Measurements from ENCODE around the gene PLAU.
"Not testable (repeated sequence)": the region's sequence is repeated elsewhere in the genome, so short reads cannot be mapped to it uniquely, and the experiment has no call there.

The PLAU gene

DNA sequence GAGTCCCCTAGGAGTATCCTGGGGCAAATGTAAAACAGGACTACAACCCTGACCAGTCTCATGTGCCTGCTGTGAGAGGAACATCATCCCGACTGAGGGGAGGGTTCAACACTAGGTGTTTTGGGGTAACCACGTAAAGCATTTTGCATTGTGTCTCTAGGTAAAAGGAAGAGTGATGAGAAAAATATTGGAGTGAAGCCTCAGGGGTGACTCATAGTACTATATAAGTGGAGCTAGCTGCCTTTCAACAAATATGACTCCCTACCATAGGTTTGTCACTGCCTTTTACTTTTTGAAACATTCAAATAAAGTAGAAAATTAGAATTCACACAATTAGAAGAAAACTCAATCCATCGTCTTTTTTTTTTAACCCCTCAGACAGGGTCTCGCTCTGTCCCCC, 34.0 kb upstream of the PLAU start:
- DNase-seq (ENCODE audit: low read depth in 2 of 2): no peak

DNA sequence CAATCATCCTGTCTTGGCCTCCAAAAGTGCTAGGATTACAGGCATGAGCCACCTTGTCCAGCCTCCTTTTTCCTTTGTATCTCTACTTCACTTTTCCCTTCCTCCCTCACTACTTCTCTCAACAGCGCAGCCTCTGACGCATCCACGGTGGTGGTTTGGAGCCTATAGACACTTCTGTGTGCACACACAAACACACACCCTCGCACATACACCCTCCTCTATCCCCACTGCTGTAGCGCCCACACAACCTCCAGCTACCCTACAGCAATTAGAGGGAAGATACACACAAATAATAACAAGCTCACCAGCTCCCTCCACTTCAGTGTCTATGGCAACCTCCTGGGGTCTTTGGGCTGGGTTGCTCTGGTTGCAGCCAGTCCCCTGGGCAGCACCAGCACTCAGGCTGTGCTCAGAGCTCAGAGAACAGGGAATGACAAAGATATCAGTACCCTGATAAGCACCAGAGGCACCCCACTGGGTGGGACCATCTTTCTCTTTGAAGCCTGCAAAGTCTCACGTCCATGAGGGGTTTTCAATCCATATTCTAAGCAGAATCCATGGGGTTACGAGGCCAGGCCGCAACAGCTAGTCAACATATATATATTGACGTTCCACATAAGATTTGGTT, 33.3 kb upstream of the PLAU start:
- no peak for DNase-seq (ENCODE audit: low read depth in 2 of 2)

DNA sequence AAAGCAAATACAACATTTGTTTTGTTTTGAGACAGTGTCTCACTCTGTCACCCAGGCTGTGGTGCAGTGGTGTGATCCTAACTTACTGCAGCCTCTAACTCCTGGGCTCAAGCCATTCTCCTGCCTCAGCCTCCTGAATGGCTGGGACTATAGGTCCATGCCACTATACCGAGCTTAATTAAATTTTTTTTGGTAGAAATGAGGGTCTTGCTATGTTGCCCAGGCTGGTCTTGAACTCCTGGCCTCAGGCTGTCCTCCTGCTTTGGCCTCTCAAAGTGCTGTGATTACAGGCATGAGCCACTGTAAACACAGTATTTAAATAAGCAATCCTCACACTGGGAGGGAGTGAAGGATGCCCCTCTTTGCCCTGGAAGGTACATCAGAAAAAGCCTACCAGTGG, 32.6 kb upstream of the PLAU start:
- DNase-seq (ENCODE audit: low read depth in 2 of 2): no peak

DNA sequence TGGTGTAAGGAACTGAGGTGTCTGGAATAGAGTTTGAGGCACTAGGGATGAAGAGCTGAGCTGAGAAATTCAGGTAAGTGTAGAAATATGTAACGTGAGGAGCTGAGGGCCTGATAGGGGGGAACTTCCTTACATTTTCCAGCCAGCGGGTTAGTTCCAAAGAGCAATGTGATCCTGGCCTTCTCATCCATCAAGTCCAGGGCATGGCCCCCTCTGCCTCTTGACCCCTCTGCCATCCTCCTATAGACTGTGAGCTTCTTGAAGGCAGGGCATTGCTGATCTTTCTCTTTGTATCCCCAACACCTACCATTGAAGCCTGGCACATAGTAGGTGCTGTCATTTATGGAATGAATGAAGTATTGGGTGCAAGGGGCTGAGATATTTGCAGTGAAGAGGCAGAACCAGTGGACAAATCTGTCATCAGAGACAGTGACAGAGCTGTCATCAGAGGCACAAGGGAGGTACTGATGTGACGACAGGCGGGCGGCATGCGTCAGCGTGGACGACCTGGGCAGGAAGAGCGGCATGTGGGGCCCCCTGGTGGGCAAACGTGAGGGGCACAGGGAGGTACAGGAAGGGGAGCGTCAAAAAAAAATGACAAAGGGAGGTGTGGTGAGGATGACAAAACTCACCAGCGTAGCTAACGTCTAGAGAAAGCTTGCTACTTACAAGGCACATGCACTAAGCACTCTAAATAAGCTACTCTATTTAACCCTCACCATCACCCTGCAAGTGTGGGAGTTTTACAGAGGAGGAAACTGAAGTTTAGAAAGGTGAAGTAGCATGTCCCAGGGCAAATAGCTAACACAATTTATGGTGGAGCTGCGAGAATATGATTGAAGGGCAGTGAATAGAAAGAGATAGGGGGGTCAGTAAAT, 31.4 kb upstream of the PLAU start:
- peak; percentile 86 to 89 for DNase-seq (ENCODE audit: low read depth in 2 of 2)

DNA sequence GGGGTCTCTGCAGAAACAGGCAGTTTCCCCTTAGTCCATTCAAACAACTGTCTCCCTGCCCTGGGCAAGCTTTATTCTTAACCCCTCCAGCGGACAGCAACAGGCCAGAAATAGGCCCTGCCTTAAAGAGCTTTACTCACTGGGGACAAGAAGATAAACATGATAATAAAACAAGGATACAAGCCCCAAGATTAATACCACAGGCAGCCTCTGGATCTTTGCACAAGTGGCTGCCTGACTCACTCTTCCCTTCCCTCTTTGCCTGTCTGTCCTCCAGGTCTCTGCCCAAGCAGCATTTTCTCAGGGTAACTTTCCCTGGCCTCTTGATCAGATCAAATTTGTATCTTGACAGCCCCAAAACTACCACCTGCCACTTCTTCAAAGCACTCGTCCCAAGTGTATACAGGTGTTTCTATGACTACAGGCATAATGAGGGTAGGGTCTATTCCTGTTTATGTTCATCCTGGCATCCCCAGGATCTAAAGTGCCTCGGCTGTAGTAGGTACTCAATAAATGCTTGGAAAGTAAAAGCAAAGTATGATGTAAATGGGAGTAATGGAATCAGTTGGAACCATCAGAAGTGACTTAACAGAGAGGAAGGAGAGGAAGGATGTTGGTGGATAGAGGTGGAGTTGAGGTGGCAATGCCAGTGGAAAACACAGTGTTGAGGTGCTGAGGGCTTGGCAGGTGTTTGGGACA, 29.6 kb upstream of the PLAU start:
- no peak for DNase-seq (ENCODE audit: low read depth in 2 of 2)

DNA sequence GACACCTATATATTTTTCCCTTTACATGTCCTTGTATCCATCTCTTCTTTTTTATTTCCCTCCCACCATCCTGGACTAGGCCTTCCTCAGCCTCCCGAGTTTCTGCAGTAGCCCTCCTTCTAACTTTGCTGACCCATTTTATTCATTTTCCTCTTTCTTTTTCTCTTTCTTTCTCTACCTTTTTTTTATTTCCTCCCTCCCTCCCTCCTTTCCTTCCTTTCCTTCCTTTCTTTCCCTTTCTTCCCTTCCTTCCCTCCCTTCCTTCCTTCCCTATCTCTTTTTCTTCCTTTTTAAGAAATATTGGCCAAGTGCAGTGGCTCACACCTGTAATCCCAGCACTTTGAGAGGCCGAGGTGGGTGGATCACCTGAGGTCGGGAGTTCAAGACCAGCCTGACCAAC, 26.9 kb upstream of the PLAU start:
- no peak for DNase-seq (ENCODE audit: low read depth in 2 of 2)

DNA sequence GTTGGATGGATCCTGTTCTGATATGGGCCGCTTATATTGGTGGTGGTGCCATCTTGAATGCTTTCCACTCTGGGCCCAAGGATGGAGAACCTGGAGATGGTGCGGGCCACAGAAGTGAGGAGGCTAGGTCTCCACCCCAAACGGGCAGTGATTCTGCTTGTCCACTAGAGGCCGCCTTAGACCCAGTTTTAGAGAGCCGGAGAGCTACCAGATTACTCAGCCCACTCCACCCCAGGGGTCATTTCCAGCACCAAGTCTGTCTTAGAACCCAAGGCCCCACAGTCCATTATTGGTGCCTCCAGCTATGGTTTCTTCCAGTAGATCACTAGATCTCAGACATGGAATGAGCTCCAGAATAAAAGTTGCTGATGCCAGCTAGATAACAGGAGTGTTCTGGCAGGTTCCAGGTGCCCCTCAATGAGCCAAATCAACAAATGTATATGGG, 24.8 kb upstream of the PLAU start:
- peak in 1 of 2 donors; percentile 43 for DNase-seq (ENCODE audit: low read depth in 2 of 2)

DNA sequence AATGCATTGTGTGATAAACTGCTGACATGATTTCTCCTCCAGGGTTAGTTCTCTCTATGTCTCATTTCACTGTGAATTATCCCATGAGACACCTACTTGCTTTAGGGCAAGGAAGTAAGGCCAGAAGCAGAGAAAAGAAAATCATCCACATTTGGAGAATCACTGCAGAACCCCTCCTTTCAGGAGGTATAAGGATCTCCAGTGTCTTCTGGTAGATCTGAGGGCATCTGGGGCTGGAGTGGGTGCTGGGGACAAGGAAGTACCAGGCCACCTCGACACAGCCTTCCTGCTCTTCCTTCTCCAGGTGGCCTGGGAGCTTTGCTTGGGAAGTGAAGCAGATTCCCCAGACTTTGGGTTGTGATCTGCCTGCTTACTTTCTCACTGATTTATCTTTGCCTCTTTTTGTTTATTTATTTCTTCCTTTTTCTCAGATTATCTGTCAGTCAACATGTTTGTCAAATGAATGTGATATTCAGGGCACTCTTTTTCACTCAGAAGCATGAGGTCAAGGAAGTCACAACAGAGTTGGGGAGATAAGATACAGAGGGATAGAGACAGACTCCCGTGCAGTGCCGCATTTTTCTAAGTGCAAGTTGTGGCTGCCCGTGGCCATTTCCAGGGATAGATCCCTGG, 24.2 kb upstream of the PLAU start:
- DNase-seq (ENCODE audit: low read depth in 2 of 2): no peak

DNA sequence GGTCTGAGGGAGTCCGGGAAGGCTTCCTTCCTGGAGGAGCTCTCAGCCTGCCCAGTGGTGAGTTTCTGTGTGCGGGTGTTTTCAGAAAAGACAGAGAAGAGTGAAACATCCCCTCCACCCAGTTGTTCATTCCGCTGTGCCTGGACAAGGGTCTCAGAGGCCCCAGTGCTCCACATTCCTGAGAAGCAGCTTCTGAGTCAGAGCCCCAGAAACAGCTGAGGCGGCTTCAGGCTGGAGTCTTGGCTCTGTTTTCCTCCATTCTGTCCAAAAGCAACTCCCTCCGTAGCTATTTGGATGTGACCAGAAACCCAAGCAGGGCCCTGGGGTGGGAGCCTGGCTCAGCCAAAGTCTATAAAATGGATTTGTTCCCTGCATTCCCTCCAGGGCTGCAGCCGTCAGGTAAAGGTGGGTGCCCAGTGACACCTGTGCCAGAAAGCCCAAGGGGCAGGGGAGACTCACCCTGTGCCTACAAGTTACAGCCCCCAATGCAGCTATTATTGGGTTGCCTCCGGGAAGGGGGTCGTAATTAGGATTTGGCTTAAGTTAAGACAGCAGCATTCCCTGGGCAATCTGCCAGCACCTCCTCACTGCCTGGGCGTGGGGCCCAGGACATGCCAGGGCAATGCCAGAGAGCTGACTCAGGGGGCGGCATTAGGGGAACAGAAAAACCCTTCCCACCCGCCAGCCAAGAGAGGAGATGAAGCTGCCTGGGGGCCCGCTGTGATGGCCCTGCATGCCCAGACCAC, 23.5 kb upstream of the PLAU start:
- DNase-seq (ENCODE audit: low read depth in 2 of 2): no peak

DNA sequence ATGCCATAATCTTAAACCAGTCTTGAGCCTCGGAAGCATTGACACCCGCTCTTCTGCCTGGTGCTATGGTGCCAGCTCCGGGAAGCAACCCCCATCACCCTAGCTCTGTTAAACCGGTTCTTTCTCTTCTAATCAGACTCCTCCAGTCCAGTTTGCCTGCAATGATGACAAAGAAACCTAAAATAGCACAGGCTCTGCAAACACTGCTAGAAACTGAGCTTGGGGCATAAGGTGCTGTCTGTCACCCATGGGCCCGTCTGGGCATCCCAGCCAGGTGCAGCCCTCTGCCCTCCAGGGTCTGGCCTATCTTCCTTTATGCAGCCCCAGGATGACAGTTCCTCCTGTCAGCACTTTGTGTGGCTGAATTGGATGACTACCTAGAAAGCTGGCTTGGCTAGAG, 22.4 kb upstream of the PLAU start:
- no peak for DNase-seq (ENCODE audit: low read depth in 2 of 2)

DNA sequence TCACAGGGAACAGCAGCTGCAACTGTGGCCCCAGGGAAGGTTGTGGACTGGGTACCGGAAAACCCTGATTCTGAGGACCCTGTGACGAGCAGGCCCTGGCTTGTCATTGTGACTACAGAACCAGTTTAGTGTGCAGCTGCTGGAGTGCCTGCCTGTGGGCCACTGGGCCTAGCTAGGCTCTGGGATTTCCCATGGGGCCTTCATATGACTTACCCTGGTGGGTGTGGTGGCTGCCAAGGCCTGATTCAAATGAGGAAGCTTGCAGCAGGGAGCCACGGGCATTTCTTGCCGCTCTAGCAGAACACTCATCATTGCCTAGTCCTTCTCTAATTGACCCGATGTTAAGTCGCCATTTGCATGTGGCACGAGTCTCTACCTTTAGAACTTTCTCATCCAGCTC, 21.9 kb upstream of the PLAU start:
- DNase-seq (ENCODE audit: low read depth in 2 of 2): no peak

DNA sequence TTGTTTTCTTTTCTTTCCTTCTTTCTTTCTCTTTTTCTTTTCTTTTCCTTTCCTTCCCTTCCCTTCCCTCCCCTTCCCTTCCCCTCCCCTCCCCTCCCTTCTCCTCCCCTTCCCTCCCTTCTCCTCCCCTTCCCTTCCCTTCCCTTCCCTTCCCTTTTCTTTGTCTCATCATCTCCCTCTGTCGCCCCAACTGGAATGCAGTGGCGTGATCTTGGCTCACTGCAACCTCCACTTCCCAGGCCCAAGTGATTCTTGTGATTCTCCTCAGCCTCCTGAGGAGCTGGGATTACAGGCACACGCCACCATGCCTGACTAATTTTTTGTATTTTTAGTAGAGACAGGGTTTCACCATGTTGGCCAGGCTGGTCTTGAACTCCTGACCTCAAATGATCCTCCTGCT, 21.5 kb upstream of the PLAU start:
- not testable (repeated sequence) for DNase-seq (ENCODE audit: low read depth in 2 of 2)

DNA sequence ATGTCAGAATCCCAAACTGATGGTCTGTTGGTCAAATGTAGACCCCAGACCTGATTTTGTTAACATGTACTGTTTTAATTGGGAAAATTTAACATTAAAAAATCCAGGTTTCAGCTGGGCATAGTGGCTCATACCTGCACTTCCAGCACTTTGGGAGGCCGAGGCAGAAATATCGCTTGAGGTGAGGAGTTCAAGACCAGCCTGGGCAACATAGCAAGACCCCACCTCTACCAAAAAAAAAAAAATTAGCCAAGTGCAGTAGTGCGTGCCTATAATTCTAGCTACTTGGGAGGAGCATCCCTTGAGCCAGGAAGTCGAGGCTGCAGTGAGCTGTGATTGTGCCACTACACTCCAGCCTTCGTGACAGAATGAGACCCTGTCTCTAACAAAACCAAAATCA, 20.7 kb upstream of the PLAU start:
- DNase-seq (ENCODE audit: low read depth in 2 of 2): no peak

DNA sequence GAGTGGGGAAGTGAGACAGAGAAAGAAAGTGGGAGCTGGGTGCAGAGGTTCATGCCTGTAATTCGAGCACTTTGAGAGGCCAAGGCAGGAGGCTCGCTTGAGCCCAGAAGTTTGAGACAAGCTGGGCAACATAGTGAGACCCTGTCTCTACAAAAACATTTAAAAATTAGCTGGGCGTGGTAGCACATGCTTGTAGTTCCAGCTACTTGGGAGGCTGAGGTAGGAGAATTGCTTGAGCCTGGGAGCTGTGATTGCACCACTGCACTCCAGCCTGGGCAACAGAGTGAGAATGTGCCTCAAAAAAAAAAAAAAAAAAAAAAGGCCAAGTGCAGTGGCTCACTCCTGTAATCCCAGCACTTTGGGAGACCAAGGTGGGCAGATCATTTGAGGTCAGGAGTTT, 20.1 kb upstream of the PLAU start:
- DNase-seq (ENCODE audit: low read depth in 2 of 2): not testable (repeated sequence)

DNA sequence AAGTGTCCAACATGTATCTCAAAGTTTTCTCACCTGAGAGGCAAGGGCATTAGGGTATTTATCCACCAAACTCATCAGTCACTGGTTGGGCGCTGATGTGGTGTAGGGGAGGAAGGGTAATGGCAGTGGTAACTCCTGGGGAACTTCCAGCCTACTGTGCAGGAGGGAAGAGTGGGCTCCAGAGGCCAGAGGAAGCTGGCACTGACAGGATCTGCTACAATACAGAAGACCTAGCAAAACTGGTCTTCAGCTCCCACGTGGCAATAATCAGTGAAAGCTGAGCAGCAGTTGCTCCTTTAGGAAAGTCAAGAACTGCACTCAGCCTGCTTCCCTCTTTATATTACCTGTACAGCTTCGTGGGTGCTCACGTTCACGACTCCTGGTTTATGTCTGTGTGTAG, 19.4 kb upstream of the PLAU start:
- DNase-seq (ENCODE audit: low read depth in 2 of 2): no peak

DNA sequence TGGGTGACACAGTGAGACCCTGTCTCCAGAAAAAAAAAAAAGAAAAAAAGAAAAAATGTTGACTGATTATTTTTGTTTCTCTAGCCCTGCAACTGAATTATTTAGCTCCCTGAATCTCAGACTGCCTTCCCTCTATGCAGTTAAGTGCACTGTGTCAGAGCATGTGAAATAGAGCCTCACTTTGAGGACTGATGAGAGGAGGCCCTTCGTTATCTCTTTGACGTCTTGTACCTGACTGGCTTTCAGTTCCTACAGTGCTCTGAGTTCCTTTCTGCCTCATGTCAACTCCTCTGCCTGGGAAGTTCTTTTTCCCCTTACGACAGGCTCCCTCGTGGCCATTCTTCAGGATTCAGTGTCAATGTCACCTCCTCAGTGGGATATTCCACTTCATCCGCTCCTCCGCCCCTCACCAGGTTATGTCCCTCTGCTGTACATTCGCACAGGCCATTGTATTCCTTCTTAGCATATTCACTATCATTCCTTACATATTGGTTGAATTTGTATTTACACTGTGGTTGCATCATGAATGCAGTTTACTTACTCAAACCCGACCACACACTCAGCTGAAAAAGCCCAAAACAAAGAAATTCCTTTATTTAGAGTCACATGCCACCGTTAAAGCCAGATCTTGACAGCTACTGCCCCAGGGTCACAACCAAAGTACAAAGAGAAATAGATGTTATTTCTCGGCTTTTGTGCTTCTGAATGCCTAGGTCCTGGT, 18.5 kb upstream of the PLAU start:
- DNase-seq (ENCODE audit: low read depth in 2 of 2): no peak

DNA sequence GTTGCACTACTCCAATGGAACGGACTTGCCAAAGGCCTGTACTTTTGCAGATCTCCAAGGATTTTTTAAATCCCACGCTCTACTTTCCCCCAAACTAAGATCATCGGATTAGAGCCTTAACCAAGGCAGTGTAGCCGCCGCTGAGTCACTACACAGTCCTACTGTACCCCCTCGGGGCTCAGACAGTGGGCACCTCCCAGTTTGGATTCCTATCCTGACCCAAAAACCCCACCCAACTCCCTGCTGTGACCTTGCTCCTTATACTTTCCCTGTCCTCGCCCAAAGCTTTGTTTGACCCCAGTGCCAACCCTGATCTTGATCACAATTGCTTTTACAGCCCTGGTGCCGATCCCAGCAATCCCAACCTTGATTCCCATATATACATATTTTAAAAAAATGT, 17.5 kb upstream of the PLAU start:
- no peak for DNase-seq (ENCODE audit: low read depth in 2 of 2)

DNA sequence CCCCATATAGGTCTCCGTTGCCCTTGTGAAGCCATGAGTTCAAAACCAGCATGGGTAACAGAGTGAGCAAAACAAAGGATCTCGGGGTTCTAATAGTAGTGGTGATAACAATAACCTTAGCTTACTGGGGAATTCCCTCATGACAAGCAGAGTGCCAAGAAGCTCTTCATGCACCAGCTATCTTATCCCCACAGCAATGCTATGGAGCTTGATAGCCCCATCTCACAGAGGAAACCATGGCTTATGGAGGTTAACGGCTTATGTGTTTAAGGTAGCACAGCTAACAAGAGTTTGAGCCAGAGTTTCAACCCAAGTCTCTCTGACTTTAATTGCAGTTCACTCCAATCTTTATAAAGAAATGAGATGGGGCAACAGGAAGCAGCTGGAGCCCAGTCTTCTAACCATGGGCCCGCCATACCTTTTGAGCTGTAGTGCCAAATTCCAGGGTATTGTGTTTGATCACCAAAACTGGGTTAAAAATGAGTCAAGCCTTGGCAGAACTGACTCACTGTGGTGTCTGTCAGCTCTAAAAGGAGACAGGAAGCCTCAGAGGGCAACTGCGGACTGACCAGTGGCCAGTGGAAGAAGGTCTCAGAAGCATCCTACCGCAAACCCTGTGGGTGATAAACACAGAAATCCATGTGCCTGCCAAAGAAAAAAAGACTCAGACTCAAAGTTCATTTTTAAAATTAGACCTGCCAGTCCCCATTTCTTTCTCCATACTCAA, 16.5 kb upstream of the PLAU start:
- DNase-seq (ENCODE audit: low read depth in 2 of 2): no peak

DNA sequence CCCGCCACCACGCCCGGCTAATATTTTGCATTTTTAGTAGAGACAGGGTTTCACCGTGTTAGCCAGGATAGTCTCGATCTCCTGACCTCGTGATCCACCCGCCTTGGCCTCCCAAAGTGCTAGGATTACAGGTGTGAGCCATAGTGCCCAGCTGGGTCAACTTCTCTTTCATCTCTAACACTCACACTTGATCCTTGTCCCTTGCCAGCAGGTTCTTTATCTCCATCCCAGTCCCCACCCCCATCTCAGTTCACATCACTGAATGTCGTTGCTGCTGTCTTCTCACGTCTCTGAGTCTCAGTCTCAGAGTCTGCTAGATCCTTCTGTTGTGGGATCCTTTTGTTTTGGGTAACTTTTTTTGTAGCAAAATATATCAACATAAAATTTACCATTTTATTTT, 15.6 kb upstream of the PLAU start:
- not testable (repeated sequence) for DNase-seq (ENCODE audit: low read depth in 2 of 2)

DNA sequence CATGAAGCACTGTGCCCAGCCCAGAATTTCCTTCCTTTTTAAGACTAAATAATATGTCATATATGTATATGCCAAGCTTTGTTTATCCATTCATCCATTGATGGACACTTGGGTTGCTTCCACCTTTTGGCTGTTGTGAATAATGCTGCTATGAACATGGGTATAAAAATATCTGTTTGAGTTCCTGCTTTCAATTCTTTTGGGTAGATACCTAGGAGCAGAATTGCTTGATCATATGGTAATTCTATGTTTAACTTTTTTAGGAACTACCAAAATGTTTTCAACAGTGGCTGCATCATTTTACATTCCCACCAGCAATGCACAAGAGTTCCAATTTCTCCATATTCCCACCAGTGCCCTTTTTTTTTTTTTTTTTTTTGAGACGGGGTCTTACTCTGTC, 13.2 kb upstream of the PLAU start:
- DNase-seq (ENCODE audit: low read depth in 2 of 2): no peak

All from activated CD8-positive, alpha-beta memory T cell treated with anti-CD3 and anti-CD28 coated beads for 4 hours (primary cell).